OCI-LY7 (cell line): ENCODE measurements around the gene TRIM13. TPM values are rescaled to one million over a fixed set of nuclear protein-coding genes. Genes with fewer than 3 reads are reported as not detected.

ENCODE experiments used
- BruUV-seq: library from RNA; stranded (reverse); fragments of 400-500 nt; replicated peaks from 2 replicates; lab custom pipeline; 2021; lab: Mats Ljungman, UMichigan
- CTCF ChIA-PET: fragments of 300-600 bp; sonication (Branson Sonifier 250); formaldehyde crosslinking; loops from one replicate; lab custom pipeline; 2022; ENCODE audit warnings: antibody characterized with exemption; ENCODE audit not compliant: unreplicated experiment; lab: Charles Lee
- POLR2A ChIA-PET: fragments of 300-600 bp; sonication (Branson Sonifier 250); formaldehyde crosslinking; loops from one replicate; lab custom pipeline; 2022; ENCODE audit warnings: antibody characterized with exemption; lab: Charles Lee
- DNase-seq: peaks from one replicate; pipeline ENCODE4 v3.0.0-alpha.2; 2015; ENCODE audit warnings: low spot score
- H2AFZ ChIP-seq: fragments of 200-600 bp; sonication (generic), shearing (Covaris generic); 2 replicates; pipeline ENCODE4 v1.6.1; 2014; ENCODE audit warnings: mild to moderate bottlenecking, antibody characterized with exemption, low read length, moderate library complexity
- H3K27ac ChIP-seq: fragments of 200-600 bp; sonication (generic); 2 replicates; pipeline ENCODE4 v1.5.1; 2014; ENCODE audit warnings: mixed run types, low read depth, mild to moderate bottlenecking, moderate library complexity, low read length, inconsistent platforms; ENCODE audit not compliant: poor library complexity, severe bottlenecking
- H3K36me3 ChIP-seq: fragments of 200-600 bp; sonication (generic); 2 replicates; pipeline ENCODE4 v1.6.1; 2014; ENCODE audit warnings: mild to moderate bottlenecking, antibody characterized with exemption, low read length, moderate library complexity, mixed read lengths; ENCODE audit not compliant: insufficient read depth
- H3K4me1 ChIP-seq: fragments of 200-600 bp; sonication (generic); 2 replicates; pipeline ENCODE4 v1.5.1; 2014; ENCODE audit warnings: mild to moderate bottlenecking, low read length; ENCODE audit not compliant: insufficient read depth, poor library complexity, severe bottlenecking
- H3K4me2 ChIP-seq: fragments of 200-600 bp; sonication (generic); 2 replicates; pipeline ENCODE4 v1.6.1; 2014; ENCODE audit warnings: mild to moderate bottlenecking, low read length
- H3K4me3 ChIP-seq: fragments of 200-600 bp; sonication (generic); 2 replicates; pipeline ENCODE4 v1.5.1; 2014; ENCODE audit warnings: mild to moderate bottlenecking, low read depth, low read length; ENCODE audit not compliant: poor library complexity, severe bottlenecking
- H3K79me2 ChIP-seq: fragments of 200-600 bp; sonication (generic); 2 replicates; pipeline ENCODE4 v1.6.1; 2016; ENCODE audit warnings: low read depth, mild to moderate bottlenecking, low read length, moderate library complexity, mixed read lengths; ENCODE audit not compliant: insufficient read depth
- H3K9me2 ChIP-seq: fragments of 200-600 bp; sonication (generic); 2 replicates; pipeline ENCODE4 v1.6.1; 2016; ENCODE audit warnings: mild to moderate bottlenecking, low read length, mixed read lengths; ENCODE audit not compliant: insufficient read depth
- H3K9me3 ChIP-seq: fragments of 200-600 bp; sonication (generic); 2 replicates; pipeline ENCODE4 v1.6.1; 2014; ENCODE audit warnings: mild to moderate bottlenecking, mixed run types, low read length, mixed read lengths
- H4K20me1 ChIP-seq: fragments of 200-600 bp; sonication (generic); 2 replicates; pipeline ENCODE4 v1.6.1; 2014; ENCODE audit warnings: mild to moderate bottlenecking, antibody characterized with exemption, low read length, moderate library complexity, mixed read lengths; ENCODE audit not compliant: insufficient read depth
- EZH2phosphoT487 ChIP-seq: fragments of 200-600 bp; sonication (generic); IDR thresholded peaks from 2 replicates; pipeline ENCODE4 v1.6.1; 2018; ENCODE audit warnings: low read depth, borderline replicate concordance, mild to moderate bottlenecking, mixed run types, antibody characterized with exemption, low read length, moderate library complexity, mixed read lengths
- intact Hi-C: fragments of 100-400 bp; cut with micrococcal nuclease; formaldehyde crosslinking; loops from one replicate; pipeline ENCODE4 v1.10.0; 2022; ENCODE audit not compliant: unreplicated experiment
- total RNA-seq, 2 experiments: library from RNA; depleted of rRNA in 1 of 2; stranded (reverse); fragments of >200 nt in 1 of 2; shearing (Covaris generic) in 1 of 2; gene quantifications; 2 replicates each; pipeline ENCODE4 v1.2.3, GENCODE V29; 2014 to 2022
- TF ChIP-seq, protein P1 (sequence below): fragments of 200-600 bp; sonication (generic); conservative IDR thresholded peaks from 2 replicates; pipeline ENCODE4 v1.5.1; 2014; ENCODE audit warnings: mild to moderate bottlenecking, antibody characterized with exemption, low read length, moderate library complexity, mixed read lengths

The TRIM13 gene
- total RNA-seq, 2 experiments from 2014 or later, result 12.5 to 13.8 TPM

DNA sequence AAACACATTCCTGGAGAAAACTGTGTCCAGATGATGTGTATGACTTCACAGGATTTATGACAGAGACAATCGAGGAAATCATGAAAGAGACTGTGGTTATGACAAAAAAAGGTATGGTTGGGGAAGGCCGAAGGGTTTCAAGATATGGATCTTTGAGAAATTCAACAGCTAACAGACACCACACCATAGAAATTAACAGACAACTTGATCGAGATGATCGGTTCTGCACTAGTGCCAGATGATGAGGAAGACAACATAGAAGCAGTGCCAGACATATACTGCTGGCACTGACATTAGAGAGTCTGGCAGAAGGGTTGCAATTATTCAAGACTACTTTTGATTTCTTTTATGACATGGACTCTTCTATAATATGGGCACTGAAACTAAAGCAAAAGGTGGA is 55.6 kb downstream of the TRIM13 start:
- intact Hi-C loops, result no loop called here
- no peaks in the 10 kb centered on the region for H3K4me1 ChIP-seq
- no peak for TF ChIP-seq EZH2phosphoT487
- TF ChIP-seq, protein P1, sequence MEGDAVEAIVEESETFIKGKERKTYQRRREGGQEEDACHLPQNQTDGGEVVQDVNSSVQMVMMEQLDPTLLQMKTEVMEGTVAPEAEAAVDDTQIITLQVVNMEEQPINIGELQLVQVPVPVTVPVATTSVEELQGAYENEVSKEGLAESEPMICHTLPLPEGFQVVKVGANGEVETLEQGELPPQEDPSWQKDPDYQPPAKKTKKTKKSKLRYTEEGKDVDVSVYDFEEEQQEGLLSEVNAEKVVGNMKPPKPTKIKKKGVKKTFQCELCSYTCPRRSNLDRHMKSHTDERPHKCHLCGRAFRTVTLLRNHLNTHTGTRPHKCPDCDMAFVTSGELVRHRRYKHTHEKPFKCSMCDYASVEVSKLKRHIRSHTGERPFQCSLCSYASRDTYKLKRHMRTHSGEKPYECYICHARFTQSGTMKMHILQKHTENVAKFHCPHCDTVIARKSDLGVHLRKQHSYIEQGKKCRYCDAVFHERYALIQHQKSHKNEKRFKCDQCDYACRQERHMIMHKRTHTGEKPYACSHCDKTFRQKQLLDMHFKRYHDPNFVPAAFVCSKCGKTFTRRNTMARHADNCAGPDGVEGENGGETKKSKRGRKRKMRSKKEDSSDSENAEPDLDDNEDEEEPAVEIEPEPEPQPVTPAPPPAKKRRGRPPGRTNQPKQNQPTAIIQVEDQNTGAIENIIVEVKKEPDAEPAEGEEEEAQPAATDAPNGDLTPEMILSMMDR, result no peak
- no peak overlapping the region for H3K4me2 ChIP-seq
- peaks cover 3% of the 10 kb centered on the region; the same call in 1 of the 2 replicates for H3K9me3 ChIP-seq
- no TSS peak for BruUV-seq
- ChIA-PET CTCF (no interaction called here), POLR2A (interaction anchor here (0.5 to 1.3 kb wide), 2 partner anchors 17 to 23 kb away, joined by 3 to 7 read pairs; no protein-coding TSS in a partner anchor)
- no peak overlapping the region for H2AFZ ChIP-seq
- H3K9me2 ChIP-seq, result no peaks in the 10 kb centered on the region
- H3K79me2 ChIP-seq, result peaks cover 95% of the 10 kb centered on the region
- no peak for DNase-seq
- peaks cover 91% of the 10 kb centered on the region for H3K36me3 ChIP-seq
- no peak overlapping the region for H3K4me3 ChIP-seq
- no peak overlapping the region for H3K27ac ChIP-seq
- no peaks in the 10 kb centered on the region for H4K20me1 ChIP-seq

DNA sequence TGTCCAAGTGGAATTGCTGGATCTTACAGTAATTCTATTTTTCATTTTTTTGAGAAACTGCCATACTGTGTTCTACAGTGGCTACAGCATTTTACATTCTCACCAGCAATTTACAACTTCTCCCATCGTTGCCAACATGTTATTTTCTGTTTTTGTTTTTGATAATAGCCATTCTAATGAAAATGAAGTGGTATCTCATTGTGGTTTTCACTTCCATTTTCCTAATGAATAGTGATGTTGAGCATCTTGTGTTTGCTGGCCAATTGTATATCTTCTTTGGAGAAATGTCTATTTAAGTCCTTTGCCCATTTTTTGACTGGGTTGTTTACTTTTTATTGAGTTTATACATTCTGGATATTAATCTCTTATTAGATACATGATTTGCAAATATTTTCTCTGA is 57.0 kb downstream of the TRIM13 start:
- intact Hi-C loops, result no loop called here
- DNase-seq, result no peak
- CTCF ChIA-PET, result no interaction called here
- no peak overlapping the region for H3K4me3 ChIP-seq
- no peak overlapping the region for H2AFZ ChIP-seq
- no peak for TF ChIP-seq EZH2phosphoT487
- TF ChIP-seq, protein P1, result no peak
- no peaks in the 10 kb centered on the region for H4K20me1 ChIP-seq
- no TSS peak for BruUV-seq
- peaks cover 95% of the 10 kb centered on the region for H3K36me3 ChIP-seq
- POLR2A ChIA-PET, result interaction anchor here (0.7 kb wide), 1 partner anchor 68 kb away, joined by 3 read pairs; no protein-coding TSS in a partner anchor
- H3K4me2 ChIP-seq, result no peak overlapping the region
- no peak overlapping the region for H3K27ac ChIP-seq
- peaks cover 98% of the 10 kb centered on the region for H3K79me2 ChIP-seq
- H3K4me1 ChIP-seq, result no peaks in the 10 kb centered on the region
- peaks cover 3% of the 10 kb centered on the region; the same call in 1 of the 2 replicates for H3K9me3 ChIP-seq
- H3K9me2 ChIP-seq, result no peaks in the 10 kb centered on the region

DNA sequence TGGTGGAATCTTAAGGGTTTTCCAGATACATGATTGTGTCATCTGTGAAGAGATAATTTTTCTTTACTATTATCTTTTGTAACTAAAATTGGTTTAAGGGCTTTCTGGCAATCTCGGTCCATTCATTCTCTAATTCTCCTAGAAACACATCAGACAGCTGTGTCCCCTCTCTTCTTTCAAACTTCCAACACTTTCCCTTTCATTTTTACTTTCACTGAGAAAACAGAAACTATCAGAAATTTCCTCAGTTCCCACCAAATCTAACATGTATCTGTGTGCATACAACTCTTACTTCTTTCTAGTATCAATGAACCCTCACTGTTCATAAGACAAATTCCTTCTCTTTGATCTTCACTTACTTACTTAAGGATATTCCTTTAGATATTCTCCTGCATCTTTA is 58.6 kb downstream of the TRIM13 start:
- Histone ChIP-seq H3K79me2 (peaks cover 98% of the 10 kb centered on the region), H3K36me3 (peaks cover 95% of the 10 kb centered on the region)
- POLR2A ChIA-PET, result interaction anchor here (0.5 kb wide), 1 partner anchor 15 kb away, joined by 4 read pairs; no protein-coding TSS in a partner anchor

More for the DNA sequence above, 58.6 kb downstream of the TRIM13 start:
- Histone ChIP-seq H3K4me1 (no peaks in the 10 kb centered on the region), H3K4me3 (no peak overlapping the region), H3K9me2 (no peaks in the 10 kb centered on the region), H3K27ac (no peak overlapping the region), H3K4me2 (no peak overlapping the region), H4K20me1 (no peaks in the 10 kb centered on the region), H2AFZ (no peak overlapping the region), H3K9me3 (peaks cover 3% of the 10 kb centered on the region; the same call in 1 of the 2 replicates)
- DNase-seq, result no peak
- CTCF ChIA-PET, result no interaction called here
- BruUV-seq, result no TSS peak
- intact Hi-C loops, result no loop called here
- TF ChIP-seq EZH2phosphoT487, result no peak
- TF ChIP-seq, protein P1, result no peak
